GM21529 (cell line): ENCODE measurements around the gene C2CD2.

Experiments
- ATAC-seq: cut with Tn5 transposase; IDR thresholded peaks from one replicate; pipeline ENCODE4 v1.9.1; 2021; ENCODE audit not compliant: unreplicated experiment

C2CD2 gene

GRCh38 chr21:41848958-41849580, 104.7 kb downstream of the C2CD2 start:
- no peak for ATAC-seq

GRCh38 chr21:41848533-41848932, 105.3 kb downstream of the C2CD2 start:
- no peak for ATAC-seq

GRCh38 chr21:41847066-41847804, 106.6 kb downstream of the C2CD2 start:
- no peak for ATAC-seq

DNA sequence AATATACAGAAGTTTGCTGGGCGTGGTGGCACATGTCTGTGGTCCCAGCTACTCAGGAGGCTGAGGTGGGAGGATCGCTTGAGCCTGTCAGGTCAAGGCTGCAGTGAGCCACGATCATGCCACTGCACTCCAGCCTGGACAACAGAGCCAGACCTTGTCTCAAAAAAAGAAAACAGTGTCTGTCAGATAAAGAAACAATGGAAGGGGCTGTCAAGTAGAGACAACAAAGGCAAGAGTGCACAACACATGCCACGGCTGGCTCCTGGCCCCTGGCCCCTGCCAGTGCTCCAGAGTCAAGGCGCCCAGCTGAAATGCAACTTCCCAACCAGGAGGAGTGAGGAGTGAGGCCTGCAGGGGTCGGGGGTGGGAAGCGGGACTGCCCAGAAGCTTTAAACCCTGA, 107.3 kb downstream of the C2CD2 start:
- no peak for ATAC-seq

GRCh38 chr21:41846033-41846317, 107.8 kb downstream of the C2CD2 start:
- no peak for ATAC-seq

DNA sequence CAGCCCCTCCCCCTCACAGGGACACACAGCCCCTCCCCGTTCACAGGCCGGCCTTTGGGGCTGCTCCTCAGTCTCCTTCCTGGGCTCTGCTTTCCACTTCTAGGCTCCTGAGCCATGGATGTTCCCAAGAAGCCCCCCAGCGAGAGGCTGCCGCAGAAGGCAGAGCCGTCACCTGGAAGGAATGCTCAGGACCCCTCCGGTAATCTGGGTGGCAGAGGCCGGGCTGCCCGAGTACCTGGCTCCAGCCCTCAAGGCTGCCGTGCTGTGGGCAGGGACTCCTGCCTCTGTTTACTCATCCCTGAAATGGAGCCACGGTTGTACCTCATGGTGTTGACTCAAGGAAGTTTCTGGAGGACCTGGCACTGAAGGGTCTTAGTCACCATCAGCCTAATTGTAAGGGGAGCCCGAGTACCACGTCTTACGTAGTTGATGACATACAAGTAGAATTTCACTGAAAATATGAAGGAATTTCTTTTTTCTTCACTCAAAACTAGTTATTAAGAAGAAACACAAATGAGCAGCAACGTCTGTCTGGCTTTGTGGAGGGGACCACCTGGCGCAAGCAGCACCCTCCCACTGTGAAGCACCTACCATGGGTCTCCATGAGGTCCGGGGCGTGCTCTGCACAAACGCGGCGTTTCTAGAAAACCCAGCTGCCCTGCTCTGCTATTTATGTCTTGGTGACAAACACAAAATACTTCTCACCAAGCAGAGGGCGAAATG, 108.3 kb downstream of the C2CD2 start:
- ATAC-seq = no peak

GRCh38 chr21:41843584-41843983, 110.2 kb downstream of the C2CD2 start:
- ATAC-seq = no peak

- no peak for ATAC-seq
Observed at GRCh38 chr21:41840880-41841279, 112.9 kb downstream of the C2CD2 start.

DNA sequence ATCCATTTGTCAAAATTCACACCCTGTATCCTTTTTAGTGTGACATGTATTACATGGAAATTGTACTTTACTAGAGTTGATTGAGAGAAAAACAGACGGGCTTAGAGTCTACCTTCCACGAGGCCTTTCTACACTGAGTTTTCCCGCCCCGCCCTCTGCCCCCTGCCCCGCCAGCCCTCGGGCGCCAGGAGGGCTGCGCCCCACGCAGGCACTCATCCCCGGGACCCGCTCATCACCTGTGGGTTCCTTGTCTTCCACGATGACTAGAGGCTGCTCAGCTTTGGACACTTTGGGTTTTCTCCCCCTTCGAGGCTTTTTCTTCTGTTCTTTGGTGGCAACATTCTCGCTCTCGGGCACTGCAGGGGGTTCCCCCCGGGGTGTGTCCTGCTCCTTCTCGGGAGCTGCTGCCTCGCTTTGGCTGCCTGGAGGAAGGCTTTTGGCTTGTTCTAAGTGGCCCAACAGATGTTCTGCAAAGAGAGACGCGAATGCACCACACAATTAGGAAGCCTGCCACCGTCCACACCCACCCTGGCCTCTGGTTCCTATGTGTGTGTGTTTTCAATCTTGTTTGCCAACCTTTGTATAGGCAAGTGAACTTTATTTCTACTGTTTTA, 114.3 kb downstream of the C2CD2 start:
- no peak for ATAC-seq

- ATAC-seq = no peak
Observed at GRCh38 chr21:41837756-41838297, 116.0 kb downstream of the C2CD2 start.

GRCh38 chr21:41836166-41837015, 117.4 kb downstream of the C2CD2 start:
- no peak for ATAC-seq

- no peak for ATAC-seq
Observed at GRCh38 chr21:41835711-41836154, 118.1 kb downstream of the C2CD2 start.
